Esophagus mucosa (tissue), 1 donor: ENCODE results near the gene TYW1B. TPM values are rescaled to one million over a fixed set of nuclear protein-coding genes. Genes with fewer than 3 reads are reported as not detected.
"Not testable (repeated sequence)": the region's sequence is repeated elsewhere in the genome, so short reads cannot be mapped to it uniquely, and the experiment has no call there.

ENCODE experiments used
- ATAC-seq: fragments of 200-7000 bp; cut with Tn5 transposase; one replicate; pipeline ENCODE4 v1.9.1; 2020
- total RNA-seq: library from RNA; stranded (reverse); gene quantifications from one replicate; pipeline ENCODE4 v1.2.4, GENCODE V29; 2023
- donor health status: DM: yes; HTN: yes; CAD: no.

The TYW1B gene
- total RNA-seq, 1 donor from 2014 or later, result 1.00 TPM

GRCh38 chr7:72810437-72810836 is 17.6 kb downstream of the TYW1B start:
- ATAC-seq, result not testable (repeated sequence)

GRCh38 chr7:72808511-72808910 is 19.5 kb downstream of the TYW1B start:
- not testable (repeated sequence) for ATAC-seq

GRCh38 chr7:72806851-72807250 is 21.1 kb downstream of the TYW1B start:
- not testable (repeated sequence) for ATAC-seq

GRCh38 chr7:72805526-72806494 is 22.2 kb downstream of the TYW1B start:
- ATAC-seq, result no peak

GRCh38 chr7:72803778-72804177 is 24.2 kb downstream of the TYW1B start:
- not testable (repeated sequence) for ATAC-seq

GRCh38 chr7:72801564-72801963 is 26.4 kb downstream of the TYW1B start:
- ATAC-seq, result not testable (repeated sequence)

- not testable (repeated sequence) for ATAC-seq
Measured at GRCh38 chr7:72795401-72795800, 32.6 kb downstream of the TYW1B start.

- ATAC-seq, result no peak
Measured at GRCh38 chr7:72793791-72794190, 34.2 kb downstream of the TYW1B start.

GRCh38 chr7:72790698-72791060 is 37.3 kb downstream of the TYW1B start:
- ATAC-seq, result not testable (repeated sequence)

- peak; percentile 39 for ATAC-seq
Measured at GRCh38 chr7:72790048-72790697, 37.8 kb downstream of the TYW1B start.

GRCh38 chr7:72785166-72785955 is 42.6 kb downstream of the TYW1B start:
- peak; percentile 47 for ATAC-seq

- peak; percentile 92 for ATAC-seq
Measured at GRCh38 chr7:72783601-72784370, 44.2 kb downstream of the TYW1B start.

- no peak for ATAC-seq
Measured at GRCh38 chr7:72781631-72782030, 46.4 kb downstream of the TYW1B start.

- no peak for ATAC-seq
Measured at GRCh38 chr7:72781161-72781560, 46.8 kb downstream of the TYW1B start.

- ATAC-seq, result not testable (repeated sequence)
Measured at GRCh38 chr7:72780289-72780894, 47.6 kb downstream of the TYW1B start.

GRCh38 chr7:72777167-72777566 is 50.8 kb downstream of the TYW1B start:
- ATAC-seq, result not testable (repeated sequence)

GRCh38 chr7:72772627-72773026 is 55.4 kb downstream of the TYW1B start:
- not testable (repeated sequence) for ATAC-seq

GRCh38 chr7:72766994-72767393 is 61.0 kb downstream of the TYW1B start:
- not testable (repeated sequence) for ATAC-seq

GRCh38 chr7:72760602-72761001 is 67.4 kb downstream of the TYW1B start:
- ATAC-seq, result no peak

- ATAC-seq, result no peak
Measured at GRCh38 chr7:72754312-72754711, 73.7 kb downstream of the TYW1B start.

- no peak for ATAC-seq
Measured at GRCh38 chr7:72753781-72754180, 74.2 kb downstream of the TYW1B start.

GRCh38 chr7:72753229-72753628 is 74.8 kb downstream of the TYW1B start:
- not testable (repeated sequence) for ATAC-seq
